Glomerular endothelial cell (primary cell): ENCODE measurements around the gene IGSF21. TPM values are rescaled to one million over a fixed set of nuclear protein-coding genes. Genes with fewer than 3 reads are reported as not detected.

Experiments used
- DNase-seq: peaks from one replicate; pipeline ENCODE4 v3.0.0-alpha.2; 2011; ENCODE audit warnings: low read depth, low spot score; ENCODE audit errors: extremely low read depth
- total RNA-seq: library from RNA; depleted of rRNA; stranded (reverse); fragments of >200 nt; gene quantifications from 2 replicates; pipeline ENCODE4 v1.2.3, GENCODE V29; 2015

Gene IGSF21
- not detected in 2 replicates for total RNA-seq

DNA sequence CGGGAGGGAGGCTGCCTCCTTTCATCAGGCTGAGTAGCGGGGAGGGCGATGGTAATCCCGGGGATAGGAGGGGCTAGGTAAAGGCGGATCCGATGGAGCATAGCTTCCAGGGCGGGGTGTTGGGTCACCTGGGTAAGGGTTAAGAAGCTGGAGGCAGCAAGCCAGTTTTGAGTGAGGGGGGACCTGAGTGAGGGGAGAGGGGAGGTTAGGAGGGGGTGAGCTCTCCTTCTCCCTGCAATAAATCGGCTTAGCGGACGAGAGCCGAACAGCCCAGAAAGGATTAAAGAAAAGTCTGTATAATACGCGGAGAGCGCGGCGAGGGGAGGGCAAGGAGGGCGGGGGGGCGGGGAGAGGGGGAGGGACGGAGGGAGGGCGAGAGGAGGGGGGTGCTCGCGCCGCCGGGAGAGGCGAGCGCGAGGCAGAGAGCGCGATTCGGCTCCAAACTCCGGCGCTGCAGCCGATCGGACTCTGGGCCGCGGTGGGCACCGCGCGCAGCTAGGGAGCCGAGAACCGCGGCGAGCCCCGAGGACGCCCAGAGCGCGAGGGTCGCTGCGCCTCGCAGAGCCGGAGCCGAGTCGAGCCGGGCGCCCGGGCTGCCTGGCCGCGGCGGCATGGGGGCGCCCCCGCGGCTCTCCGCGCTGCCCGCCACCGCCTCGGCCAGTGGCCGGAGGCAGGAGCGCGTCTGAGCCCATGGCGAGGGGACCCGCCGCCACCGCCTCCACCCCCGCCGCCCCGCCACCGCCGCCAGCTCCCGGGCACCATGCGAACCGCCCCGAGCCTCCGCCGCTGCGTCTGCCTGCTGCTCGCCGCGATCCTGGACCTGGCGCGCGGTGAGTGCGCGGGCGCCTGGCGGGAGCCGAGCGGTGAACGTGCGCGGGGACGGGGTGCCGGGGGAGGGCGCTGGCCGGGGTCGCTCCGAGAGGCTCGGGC, at the start of gene IGSF21:
TSS of gene IGSF21 (plus strand) at position 430 of the 930 bp plus-strand sequence. CDS start at position 761, 331 bp downstream.
- no peak for DNase-seq

- no peak for DNase-seq
Measured at GRCh38 chr1:18058206-18058921, 49.2 kb upstream of the IGSF21 start.

DNA sequence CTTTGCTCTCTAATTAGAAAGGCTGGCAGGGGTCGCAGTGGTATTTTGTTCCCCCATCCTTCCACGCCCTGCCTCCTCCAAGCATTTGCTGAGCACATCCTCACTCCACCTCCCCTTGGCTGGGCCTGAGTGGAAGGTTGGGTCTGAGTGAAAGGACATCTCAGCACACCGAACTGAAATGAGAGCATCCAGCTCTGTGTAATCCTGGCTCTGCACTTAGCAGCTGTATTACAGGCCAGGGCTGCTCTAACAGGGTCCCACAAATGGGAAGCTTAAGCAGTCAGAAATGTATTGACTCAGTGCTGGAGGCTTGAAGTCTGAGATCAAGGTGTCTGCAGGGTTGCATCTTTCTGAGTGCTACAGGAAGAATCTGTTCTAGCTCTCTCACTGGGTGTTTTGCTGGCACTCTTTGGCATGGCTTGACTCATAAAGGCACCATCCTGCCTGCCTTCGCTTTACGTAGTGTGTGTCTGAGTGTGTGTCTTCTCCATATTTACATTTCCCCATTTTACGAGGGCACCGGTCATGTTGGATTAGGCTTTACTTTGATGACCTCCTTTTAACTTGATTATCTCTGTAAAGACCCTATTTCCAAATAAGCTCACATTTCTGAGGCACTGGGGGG, 48.5 kb upstream of the IGSF21 start:
- no peak for DNase-seq

DNA sequence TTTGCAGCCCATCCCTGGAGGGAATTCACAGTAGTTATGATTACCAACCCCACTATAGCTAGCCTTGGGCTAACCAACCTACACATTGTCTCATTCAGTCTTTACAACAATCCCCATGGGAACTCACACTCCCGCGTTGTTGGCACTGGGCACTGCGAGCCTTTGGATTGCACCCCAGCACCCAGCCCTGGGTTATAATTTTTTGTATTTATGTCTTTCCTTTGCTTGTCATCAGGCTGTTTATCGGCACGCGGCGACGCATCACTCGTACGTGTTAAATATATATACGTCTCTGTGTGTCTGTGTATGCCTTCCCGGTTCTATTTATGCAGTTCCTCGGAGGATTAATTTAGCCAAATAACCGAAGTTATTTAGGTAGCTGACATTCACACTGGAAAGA, 47.2 kb upstream of the IGSF21 start:
- DNase-seq, result no peak

GRCh38 chr1:18062185-18062584, 45.4 kb upstream of the IGSF21 start:
- no peak for DNase-seq

- no peak for DNase-seq
Measured at GRCh38 chr1:18064534-18064933, 43.1 kb upstream of the IGSF21 start.

DNA sequence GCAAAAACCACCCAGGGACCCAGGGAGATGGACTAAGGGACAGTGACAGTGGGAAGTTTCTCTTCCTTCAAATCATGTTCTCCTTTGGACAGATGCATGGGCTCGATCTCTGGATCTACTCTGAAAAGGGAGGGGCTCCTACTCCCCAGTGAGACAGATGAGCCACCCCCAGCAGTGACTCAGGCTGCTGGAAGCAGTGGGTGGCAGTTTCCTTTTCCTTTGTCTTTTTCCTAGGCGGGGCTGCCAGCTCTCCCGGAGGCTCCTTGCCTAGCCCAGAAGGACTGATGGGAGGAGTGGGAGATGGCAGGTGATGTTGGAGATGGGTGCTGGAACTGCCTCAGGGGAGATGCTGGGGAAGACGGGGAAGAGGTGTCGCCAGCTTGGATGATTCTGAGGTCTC, 41.0 kb upstream of the IGSF21 start:
- no peak for DNase-seq

- DNase-seq, result no peak
Measured at GRCh38 chr1:18069903-18070302, 37.7 kb upstream of the IGSF21 start.

GRCh38 chr1:18072066-18072465, 35.5 kb upstream of the IGSF21 start:
- no peak for DNase-seq

DNA sequence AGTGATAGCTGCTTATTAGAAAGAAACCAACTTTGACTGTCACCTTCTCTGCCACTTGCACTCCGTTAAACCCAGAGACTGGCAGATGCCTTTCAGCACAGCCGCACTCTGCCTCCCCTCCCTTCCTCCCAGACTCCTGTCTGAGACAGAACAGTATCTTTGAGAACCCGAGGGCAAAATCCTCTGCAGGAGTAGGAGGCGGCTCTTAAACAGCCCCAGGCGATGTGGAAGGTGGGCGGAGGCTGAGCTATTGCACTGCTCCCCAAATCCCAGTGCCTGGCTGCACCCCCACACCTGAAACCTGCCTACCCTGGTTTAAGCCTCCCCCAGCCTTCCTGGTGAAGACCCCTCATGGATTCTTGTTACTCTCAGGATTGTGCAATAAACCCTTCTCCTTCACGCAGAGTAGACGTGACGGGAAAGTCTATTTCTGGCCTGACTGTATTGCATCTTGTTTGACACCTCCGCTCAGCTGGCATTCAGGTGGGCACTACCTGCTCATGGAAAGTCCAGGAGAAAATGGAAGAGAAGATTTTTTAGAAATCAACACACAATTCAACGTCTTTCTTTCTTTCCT, 34.4 kb upstream of the IGSF21 start:
- DNase-seq, result no peak

GRCh38 chr1:18077657-18078215, 29.9 kb upstream of the IGSF21 start:
- no peak for DNase-seq

- DNase-seq, result no peak
Measured at GRCh38 chr1:18079941-18080735, 27.5 kb upstream of the IGSF21 start.

GRCh38 chr1:18085387-18086074, 22.1 kb upstream of the IGSF21 start:
- DNase-seq, result no peak

GRCh38 chr1:18088077-18088594, 19.5 kb upstream of the IGSF21 start:
- DNase-seq, result no peak

- DNase-seq, result no peak
Measured at GRCh38 chr1:18089488-18089887, 18.1 kb upstream of the IGSF21 start.

DNA sequence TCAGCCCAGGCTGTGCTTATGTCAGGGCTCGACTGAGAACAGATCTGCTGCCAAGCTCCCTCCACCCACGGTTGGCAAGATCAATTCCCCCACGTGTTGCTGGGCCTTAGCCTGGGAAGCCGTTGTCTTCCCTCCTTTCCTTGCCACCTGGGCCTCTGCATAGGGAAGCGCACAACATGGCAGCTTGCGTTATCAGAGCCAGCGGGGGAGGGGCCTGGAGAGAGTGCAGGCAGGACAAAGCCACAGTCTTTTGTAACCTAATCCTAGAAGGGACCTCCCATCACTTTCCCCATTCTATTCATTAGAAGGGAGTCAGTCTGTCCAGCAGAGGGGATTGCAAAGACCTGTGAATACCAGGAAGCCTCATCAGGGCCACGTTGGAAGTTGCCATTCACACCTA, 17.0 kb upstream of the IGSF21 start:
- no peak for DNase-seq

DNA sequence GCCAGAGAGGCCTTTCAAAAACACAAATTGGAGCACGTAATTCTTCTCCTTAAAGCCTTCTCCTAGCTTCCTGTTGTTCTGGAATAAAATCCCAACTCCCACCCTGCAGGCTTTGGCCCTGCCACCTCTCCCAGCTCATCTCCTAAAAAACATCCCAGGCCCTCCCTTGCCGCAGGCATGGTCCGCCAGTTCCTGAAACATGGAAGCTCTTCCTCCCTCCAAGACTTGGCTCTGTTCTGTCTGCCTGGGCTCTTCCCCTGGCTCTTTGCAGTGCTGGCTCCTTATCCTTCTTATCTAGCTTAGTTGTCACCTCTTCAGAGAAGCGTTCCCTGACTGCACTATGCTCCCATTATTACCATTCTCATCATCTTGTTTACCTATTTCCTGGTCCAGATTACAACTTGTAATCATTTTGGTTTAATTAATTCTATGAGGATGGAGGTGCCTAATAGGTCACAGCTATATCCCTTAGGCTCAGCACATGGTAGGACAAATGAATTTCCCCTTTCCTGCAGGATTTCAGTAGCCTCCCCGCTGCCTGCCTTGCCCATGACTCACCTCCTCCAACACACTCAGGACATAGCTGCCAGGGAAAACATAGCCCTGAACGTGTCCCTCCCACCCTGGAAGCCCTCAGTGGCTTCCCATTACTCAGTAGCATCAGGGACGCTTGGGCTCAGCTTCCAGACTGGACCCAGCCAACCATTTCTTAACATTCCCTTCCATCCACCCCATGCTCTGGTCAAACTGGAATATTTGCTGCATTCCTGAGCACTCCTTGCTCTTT, 15.7 kb upstream of the IGSF21 start:
- DNase-seq, result no peak

DNA sequence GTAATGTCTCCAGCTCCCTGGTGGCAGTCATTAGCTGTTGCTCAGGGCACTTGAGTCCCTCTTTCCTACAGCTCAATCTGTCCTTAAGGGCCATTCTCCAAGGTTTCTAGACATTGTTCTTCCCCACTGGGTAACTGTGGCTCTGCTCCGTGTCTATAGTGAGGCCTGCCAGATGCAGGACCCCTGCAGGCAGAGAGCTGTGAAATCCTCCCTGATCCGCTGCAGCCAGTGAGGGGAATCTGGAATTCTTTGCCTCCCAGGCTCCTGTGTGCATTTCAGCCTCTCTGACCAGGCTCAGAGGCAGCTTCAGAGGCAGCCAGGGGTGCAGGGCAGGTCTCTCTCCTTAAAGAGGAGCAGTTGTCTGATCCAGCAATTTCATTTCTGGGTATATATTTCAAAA, 14.4 kb upstream of the IGSF21 start:
- DNase-seq, result no peak
